Lower lobe of right lung (tissue), 2 donors: Measurements from ENCODE around the gene AHR. TPM values are rescaled to one million over a fixed set of nuclear protein-coding genes. Genes with fewer than 3 reads are reported as not detected.
A peak's percentile ranks its signal among the peaks of the same experiment; 100 is the strongest.

Experiments used
- ATAC-seq, 2 donors: fragments of 200-7000 bp; cut with Tn5 transposase; one replicate each; pipeline ENCODE4 v1.9.1; 2020 to 2022; ENCODE audit warnings: mild to moderate bottlenecking in 2 of 2, moderate library complexity in 2 of 2
- DNase-seq: peaks from one replicate; pipeline ENCODE4 v3.0.0-alpha.2; 2020
- H3K27ac ChIP-seq: fragments of 200-600 bp; one replicate; pipeline ENCODE4 v1.8.0; 2022
- H3K27me3 ChIP-seq: fragments of 200-600 bp; one replicate; pipeline ENCODE4 v1.8.0; 2022; ENCODE audit warnings: low read depth
- H3K36me3 ChIP-seq: fragments of 200-600 bp; one replicate; pipeline ENCODE4 v1.8.0; 2022; ENCODE audit warnings: mild to moderate bottlenecking
- H3K4me1 ChIP-seq: fragments of 200-600 bp; one replicate; pipeline ENCODE4 v1.8.0; 2022
- H3K4me3 ChIP-seq: fragments of 200-600 bp; one replicate; pipeline ENCODE4 v1.8.0; 2022; ENCODE audit warnings: mild to moderate bottlenecking
- H3K9me3 ChIP-seq: fragments of 200-600 bp; one replicate; pipeline ENCODE4 v1.8.0; 2022
- intact Hi-C: fragments of 100-400 bp; cut with DNase I; formaldehyde crosslinking; loops from one replicate; pipeline ENCODE4 v1.11.0; 2022
- total RNA-seq: library from RNA; stranded (reverse); fragmentation: NEBNext Ultra II Directional; extraction: Animal tissue kit (Norgen Biotek cat#: 25700); gene quantifications from one replicate; pipeline ENCODE4 v1.2.1, GENCODE V29; 2021
- TF ChIP-seq, protein P1 (sequence below): fragments of 200-600 bp; IDR thresholded peaks from one replicate; pipeline ENCODE4 v1.8.0; 2022; ENCODE audit warnings: antibody characterized with exemption, mild to moderate bottlenecking
- donor health status: DM: no; HTN: yes; CAD: no; lungs with severe emphysema.

The AHR gene
- total RNA-seq, 1 donor from 2014 or later = 132 TPM

DNA sequence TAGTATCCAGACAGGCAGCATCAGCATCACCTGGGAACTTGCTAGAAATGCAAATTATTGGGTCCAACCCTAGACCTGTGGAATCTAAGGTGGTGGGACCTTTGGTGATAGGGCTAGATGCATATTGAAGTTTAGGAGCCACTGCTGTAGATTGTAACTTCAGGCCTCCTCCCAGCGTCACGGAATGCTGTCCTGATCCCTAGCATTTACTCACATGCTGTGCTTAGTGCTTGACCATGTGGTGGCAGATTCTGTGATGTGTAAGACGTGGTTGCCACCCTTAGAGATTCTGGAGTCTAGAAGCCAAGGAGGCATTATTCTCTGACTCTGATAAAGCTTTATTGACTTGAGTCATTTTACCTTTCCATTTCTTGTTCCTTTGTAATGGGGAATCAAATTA lies 13.5 kb downstream of the AHR start:
- TF ChIP-seq, protein P1, sequence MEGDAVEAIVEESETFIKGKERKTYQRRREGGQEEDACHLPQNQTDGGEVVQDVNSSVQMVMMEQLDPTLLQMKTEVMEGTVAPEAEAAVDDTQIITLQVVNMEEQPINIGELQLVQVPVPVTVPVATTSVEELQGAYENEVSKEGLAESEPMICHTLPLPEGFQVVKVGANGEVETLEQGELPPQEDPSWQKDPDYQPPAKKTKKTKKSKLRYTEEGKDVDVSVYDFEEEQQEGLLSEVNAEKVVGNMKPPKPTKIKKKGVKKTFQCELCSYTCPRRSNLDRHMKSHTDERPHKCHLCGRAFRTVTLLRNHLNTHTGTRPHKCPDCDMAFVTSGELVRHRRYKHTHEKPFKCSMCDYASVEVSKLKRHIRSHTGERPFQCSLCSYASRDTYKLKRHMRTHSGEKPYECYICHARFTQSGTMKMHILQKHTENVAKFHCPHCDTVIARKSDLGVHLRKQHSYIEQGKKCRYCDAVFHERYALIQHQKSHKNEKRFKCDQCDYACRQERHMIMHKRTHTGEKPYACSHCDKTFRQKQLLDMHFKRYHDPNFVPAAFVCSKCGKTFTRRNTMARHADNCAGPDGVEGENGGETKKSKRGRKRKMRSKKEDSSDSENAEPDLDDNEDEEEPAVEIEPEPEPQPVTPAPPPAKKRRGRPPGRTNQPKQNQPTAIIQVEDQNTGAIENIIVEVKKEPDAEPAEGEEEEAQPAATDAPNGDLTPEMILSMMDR = no peak
- ATAC-seq (peak in 1 of 2 donors; percentile 39), DNase-seq (no peak)
- Histone ChIP-seq H3K4me3 (no peak overlapping the region), H3K4me1 (peaks cover 79% of the 10 kb centered on the region), H3K27ac (peak overlapping the region; percentile 4), H3K9me3 (no peaks in the 10 kb centered on the region), H3K36me3 (peaks cover 30% of the 10 kb centered on the region), H3K27me3 (no peaks in the 10 kb centered on the region)
- intact Hi-C loops = no loop called here

DNA sequence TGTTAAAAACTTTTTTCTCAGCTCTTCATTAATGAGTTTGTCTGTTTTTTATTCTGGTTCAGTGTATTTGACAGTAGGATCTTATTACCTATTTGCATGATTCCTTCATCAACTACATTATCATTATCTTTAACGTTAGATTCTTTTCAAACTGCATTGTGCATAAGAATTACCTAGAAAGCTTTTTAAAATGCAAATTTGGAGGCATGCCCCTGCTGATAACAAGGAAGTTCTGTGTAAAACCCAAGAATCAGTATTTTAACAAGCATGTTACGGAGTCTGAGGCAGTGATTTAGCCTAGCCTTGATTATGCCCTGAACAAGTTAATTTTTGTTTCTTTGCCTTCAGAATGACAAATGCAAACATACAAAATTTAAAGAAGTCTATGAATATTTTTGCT lies 14.2 kb downstream of the AHR start:
- TF ChIP-seq, protein P1 = no peak
- peaks cover 30% of the 10 kb centered on the region for H3K36me3 ChIP-seq
- H3K27me3 ChIP-seq = no peaks in the 10 kb centered on the region
- H3K4me3 ChIP-seq = no peak overlapping the region
- DNase-seq (no peak), ATAC-seq (no peak)
- no peaks in the 10 kb centered on the region for H3K9me3 ChIP-seq
- H3K27ac ChIP-seq = peak overlapping the region; percentile 25
- intact Hi-C loops = no loop called here
- peaks cover 79% of the 10 kb centered on the region for H3K4me1 ChIP-seq

DNA sequence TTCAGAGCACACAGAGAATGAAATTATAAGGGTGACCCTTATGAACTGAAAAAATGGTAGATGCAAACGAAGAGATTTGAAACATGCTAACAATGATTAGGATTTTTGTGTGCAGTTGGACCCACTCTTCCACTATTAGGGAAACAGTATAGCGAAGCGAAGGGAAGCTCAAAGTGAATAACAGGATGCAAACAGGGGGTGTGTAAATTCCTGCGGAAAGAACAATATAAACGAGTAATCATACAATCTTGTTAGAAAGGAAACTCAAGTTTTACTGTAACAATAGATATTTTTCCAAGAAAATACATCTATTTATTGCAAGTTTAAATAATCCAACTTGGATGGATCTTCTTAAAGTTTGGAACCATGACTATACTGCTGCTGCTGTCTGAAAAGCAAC lies 14.7 kb downstream of the AHR start:
- H3K9me3 ChIP-seq = no peaks in the 10 kb centered on the region
- intact Hi-C loops = no loop called here
- no peak overlapping the region for H3K4me3 ChIP-seq
- no peak for ATAC-seq
- H3K4me1 ChIP-seq = peaks cover 79% of the 10 kb centered on the region
- no peaks in the 10 kb centered on the region for H3K27me3 ChIP-seq
- peak overlapping the region; percentile 25 for H3K27ac ChIP-seq
- TF ChIP-seq, protein P1 = no peak
- DNase-seq = no peak
- peaks cover 30% of the 10 kb centered on the region for H3K36me3 ChIP-seq

DNA sequence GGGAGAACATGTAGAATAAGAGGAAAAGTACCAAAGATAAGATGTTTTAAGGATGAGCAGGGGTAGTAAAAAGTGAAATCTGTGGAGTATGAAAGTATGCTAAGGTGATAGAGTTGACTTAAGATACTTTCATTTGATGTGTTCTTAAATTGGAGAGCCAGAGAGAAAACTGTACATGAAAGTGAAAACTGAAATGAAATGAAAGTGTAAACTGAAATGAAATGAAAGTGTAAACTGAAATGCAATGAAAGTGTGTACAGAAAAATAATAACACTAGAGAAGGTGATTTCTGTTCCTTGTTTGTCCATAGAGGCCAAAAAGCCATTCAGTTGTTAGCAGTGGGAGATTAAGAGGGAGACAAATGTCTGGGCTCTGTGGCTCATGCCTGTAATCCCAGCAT lies 17.5 kb downstream of the AHR start:
- Histone ChIP-seq H3K9me3 (no peaks in the 10 kb centered on the region), H3K4me1 (peaks cover 79% of the 10 kb centered on the region), H3K27me3 (no peaks in the 10 kb centered on the region), H3K4me3 (no peak overlapping the region), H3K36me3 (peaks cover 19% of the 10 kb centered on the region), H3K27ac (no peak overlapping the region)
- no peak for ATAC-seq
- intact Hi-C loops = no loop called here
- no peak for DNase-seq
- TF ChIP-seq, protein P1 = no peak

DNA sequence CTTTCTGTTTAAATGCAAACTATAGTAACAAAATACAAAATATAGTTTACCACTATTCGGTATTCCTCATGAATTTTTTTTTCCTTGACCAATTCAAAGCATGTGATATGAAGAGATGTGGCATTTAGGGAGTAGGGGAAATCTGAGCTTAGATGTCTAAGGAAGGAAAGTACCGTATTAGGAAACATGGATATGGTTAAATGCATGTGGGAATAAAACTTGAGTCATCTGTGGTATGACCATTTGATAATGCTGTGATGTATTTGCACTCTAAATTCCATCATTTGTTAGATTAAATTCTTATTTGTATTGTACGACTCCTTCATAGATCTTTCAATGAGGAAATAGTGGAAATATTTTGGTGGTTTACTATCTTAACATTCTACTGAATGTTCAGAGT lies 19.7 kb downstream of the AHR start:
- Histone ChIP-seq H3K4me3 (no peak overlapping the region), H3K27me3 (no peaks in the 10 kb centered on the region), H3K9me3 (no peaks in the 10 kb centered on the region), H3K36me3 (peaks cover 15% of the 10 kb centered on the region), H3K27ac (no peak overlapping the region), H3K4me1 (peaks cover 74% of the 10 kb centered on the region)
- intact Hi-C loops = no loop called here
- no peak for DNase-seq
- ATAC-seq = peak in 1 of 2 donors; percentile 17
- TF ChIP-seq, protein P1 = no peak
